ENCODE measurements around the gene UQCRC2. TPM values are rescaled to one million over a fixed set of nuclear protein-coding genes. Genes with fewer than 3 reads are reported as not detected.

Gene UQCRC2
- polyA plus RNA-seq, 1 of the 3 experiments (the other 2 are of a cell fraction): 155 TPM

GRCh38 chr16:21943571-21943970 is 9.6 kb upstream of the UQCRC2 start:
- Histone ChIP-seq H3K4me2 (no peak overlapping the region), H3K79me2 (ENCODE audit: insufficient read depth) (no peaks in the 10 kb centered on the region), H3K36me3 (replicated peaks in 1 of 2; ENCODE audit: control insufficient read depth in 1 of 2, insufficient read depth in 2 of 2, low read length in 1 of 2) (no peaks in the 10 kb centered on the region), H3K4me1 (ENCODE audit: control insufficient read depth in 1 of 2, insufficient read depth in 2 of 2, low read depth in 1 of 2, low read length in 1 of 2) (no peaks in the 10 kb centered on the region), H2AFZ (ENCODE audit: low read depth) (no peak overlapping the region), H3K27me3 (ENCODE audit: insufficient read depth) (no peaks in the 10 kb centered on the region), H3K4me3 (ENCODE audit: low read depth in 2 of 2, low read length in 1 of 2) (no peak overlapping the region), H3K9me2 (no peaks in the 10 kb centered on the region), H4K20me1 (ENCODE audit: insufficient read depth) (no peaks in the 10 kb centered on the region), H3K9ac (no peak overlapping the region), H3K27ac (ENCODE audit: low read depth in 2 of 2, low read length in 1 of 2) (no peak overlapping the region), H3K9me3 (no peaks in the 10 kb centered on the region), H3F3A (replicated peaks; ENCODE audit: insufficient read depth) (no peaks in the 10 kb centered on the region)
- DNase-seq: no peak
- TF ChIP-seq, protein P1, sequence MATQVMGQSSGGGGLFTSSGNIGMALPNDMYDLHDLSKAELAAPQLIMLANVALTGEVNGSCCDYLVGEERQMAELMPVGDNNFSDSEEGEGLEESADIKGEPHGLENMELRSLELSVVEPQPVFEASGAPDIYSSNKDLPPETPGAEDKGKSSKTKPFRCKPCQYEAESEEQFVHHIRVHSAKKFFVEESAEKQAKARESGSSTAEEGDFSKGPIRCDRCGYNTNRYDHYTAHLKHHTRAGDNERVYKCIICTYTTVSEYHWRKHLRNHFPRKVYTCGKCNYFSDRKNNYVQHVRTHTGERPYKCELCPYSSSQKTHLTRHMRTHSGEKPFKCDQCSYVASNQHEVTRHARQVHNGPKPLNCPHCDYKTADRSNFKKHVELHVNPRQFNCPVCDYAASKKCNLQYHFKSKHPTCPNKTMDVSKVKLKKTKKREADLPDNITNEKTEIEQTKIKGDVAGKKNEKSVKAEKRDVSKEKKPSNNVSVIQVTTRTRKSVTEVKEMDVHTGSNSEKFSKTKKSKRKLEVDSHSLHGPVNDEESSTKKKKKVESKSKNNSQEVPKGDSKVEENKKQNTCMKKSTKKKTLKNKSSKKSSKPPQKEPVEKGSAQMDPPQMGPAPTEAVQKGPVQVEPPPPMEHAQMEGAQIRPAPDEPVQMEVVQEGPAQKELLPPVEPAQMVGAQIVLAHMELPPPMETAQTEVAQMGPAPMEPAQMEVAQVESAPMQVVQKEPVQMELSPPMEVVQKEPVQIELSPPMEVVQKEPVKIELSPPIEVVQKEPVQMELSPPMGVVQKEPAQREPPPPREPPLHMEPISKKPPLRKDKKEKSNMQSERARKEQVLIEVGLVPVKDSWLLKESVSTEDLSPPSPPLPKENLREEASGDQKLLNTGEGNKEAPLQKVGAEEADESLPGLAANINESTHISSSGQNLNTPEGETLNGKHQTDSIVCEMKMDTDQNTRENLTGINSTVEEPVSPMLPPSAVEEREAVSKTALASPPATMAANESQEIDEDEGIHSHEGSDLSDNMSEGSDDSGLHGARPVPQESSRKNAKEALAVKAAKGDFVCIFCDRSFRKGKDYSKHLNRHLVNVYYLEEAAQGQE (IDR thresholded peaks at IDR 0.05; ENCODE audit: low read depth, low read length): no peak
- TF ChIP-seq TAF1 (IDR thresholded peaks at IDR 0.05; ENCODE audit: borderline replicate concordance, low read depth, low read length): no peak
- no peak for TF ChIP-seq JUND (IDR thresholded peaks at IDR 0.05)
- no peak for TF ChIP-seq GABPA (IDR thresholded peaks at IDR 0.05; ENCODE audit: low read depth)
- TF ChIP-seq, protein P2, sequence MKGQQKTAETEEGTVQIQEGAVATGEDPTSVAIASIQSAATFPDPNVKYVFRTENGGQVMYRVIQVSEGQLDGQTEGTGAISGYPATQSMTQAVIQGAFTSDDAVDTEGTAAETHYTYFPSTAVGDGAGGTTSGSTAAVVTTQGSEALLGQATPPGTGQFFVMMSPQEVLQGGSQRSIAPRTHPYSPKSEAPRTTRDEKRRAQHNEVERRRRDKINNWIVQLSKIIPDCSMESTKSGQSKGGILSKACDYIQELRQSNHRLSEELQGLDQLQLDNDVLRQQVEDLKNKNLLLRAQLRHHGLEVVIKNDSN (IDR thresholded peaks at IDR 0.05; ENCODE audit: borderline replicate concordance, low read depth): no peak
- TF ChIP-seq, protein P3, sequence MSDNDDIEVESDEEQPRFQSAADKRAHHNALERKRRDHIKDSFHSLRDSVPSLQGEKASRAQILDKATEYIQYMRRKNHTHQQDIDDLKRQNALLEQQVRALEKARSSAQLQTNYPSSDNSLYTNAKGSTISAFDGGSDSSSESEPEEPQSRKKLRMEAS (IDR thresholded peaks at IDR 0.05; ENCODE audit: low read depth): no peak
- no peak for TF ChIP-seq MXI1 (IDR thresholded peaks at IDR 0.05; ENCODE audit: low read depth, low read length)
- no peak for TF ChIP-seq NFIC (IDR thresholded peaks at IDR 0.05; ENCODE audit: borderline replicate concordance)
- TF ChIP-seq RCOR1 (IDR thresholded peaks at IDR 0.05; ENCODE audit: low read length): no peak
- no peak for TF ChIP-seq CTCF (IDR thresholded peaks at IDR 0.05)
- no peak for TF ChIP-seq POLR2AphosphoS5 (IDR thresholded peaks at IDR 0.05; ENCODE audit: low read depth, low read length)
- ChIA-PET CTCF (interaction anchor here (1.3 to 1.6 kb wide), 2 partner anchors 9 to 245 kb away, joined by 4 to 7 read pairs; no protein-coding TSS in a partner anchor), POLR2A (no interaction called here)
- WGBS (ENCODE audit: low lambda C conversion rate): 0% methylated on average over 2 of the region's 4 CpGs
